Brain pericyte (primary cell): ENCODE data around the gene TLE4.
"Not testable (repeated sequence)": the region's sequence is repeated elsewhere in the genome, so short reads cannot be mapped to it uniquely, and the experiment has no call there.

Experiments used
- DNase-seq: peaks from one replicate; pipeline ENCODE4 v3.0.0-alpha.2; 2012; ENCODE audit warnings: low read depth, low spot score

The TLE4 gene

GRCh38 chr9:79637177-79637925 is 65.6 kb downstream of the TLE4 start:
- DNase-seq: no peak

- no peak for DNase-seq
Observed at GRCh38 chr9:79638806-79639205, 67.0 kb downstream of the TLE4 start.

GRCh38 chr9:79639354-79639753 is 67.6 kb downstream of the TLE4 start:
- no peak for DNase-seq

- DNase-seq: not testable (repeated sequence)
Observed at GRCh38 chr9:79640067-79640466, 68.3 kb downstream of the TLE4 start.

GRCh38 chr9:79641070-79641469 is 69.3 kb downstream of the TLE4 start:
- DNase-seq: no peak

- no peak for DNase-seq
Observed at GRCh38 chr9:79642671-79643070, 70.9 kb downstream of the TLE4 start.

- no peak for DNase-seq
Observed at GRCh38 chr9:79644048-79644447, 72.3 kb downstream of the TLE4 start.

GRCh38 chr9:79644601-79645000 is 72.8 kb downstream of the TLE4 start:
- no peak for DNase-seq

GRCh38 chr9:79645110-79645509 is 73.3 kb downstream of the TLE4 start:
- DNase-seq: no peak

- no peak for DNase-seq
Observed at GRCh38 chr9:79646096-79646495, 74.3 kb downstream of the TLE4 start.

- DNase-seq: no peak
Observed at GRCh38 chr9:79651251-79651795, 79.6 kb downstream of the TLE4 start.

- DNase-seq: no peak
Observed at GRCh38 chr9:79652598-79652997, 80.8 kb downstream of the TLE4 start.

GRCh38 chr9:79654591-79655382 is 83.0 kb downstream of the TLE4 start:
- not testable (repeated sequence) for DNase-seq

GRCh38 chr9:79655551-79655950 is 83.8 kb downstream of the TLE4 start:
- no peak for DNase-seq

GRCh38 chr9:79656169-79656568 is 84.4 kb downstream of the TLE4 start:
- DNase-seq: no peak

GRCh38 chr9:79657891-79658290 is 86.1 kb downstream of the TLE4 start:
- no peak for DNase-seq

GRCh38 chr9:79658926-79659325 is 87.2 kb downstream of the TLE4 start:
- no peak for DNase-seq

GRCh38 chr9:79660615-79661014 is 88.8 kb downstream of the TLE4 start:
- DNase-seq: no peak

- no peak for DNase-seq
Observed at GRCh38 chr9:79661279-79661678, 89.5 kb downstream of the TLE4 start.

GRCh38 chr9:79661886-79662536 is 90.2 kb downstream of the TLE4 start:
- DNase-seq: no peak

- DNase-seq: no peak
Observed at GRCh38 chr9:79662537-79662956, 90.8 kb downstream of the TLE4 start.

GRCh38 chr9:79663300-79663699 is 91.5 kb downstream of the TLE4 start:
- DNase-seq: no peak
